ENCODE measurements around the gene MRPS7.

The MRPS7 gene

DNA sequence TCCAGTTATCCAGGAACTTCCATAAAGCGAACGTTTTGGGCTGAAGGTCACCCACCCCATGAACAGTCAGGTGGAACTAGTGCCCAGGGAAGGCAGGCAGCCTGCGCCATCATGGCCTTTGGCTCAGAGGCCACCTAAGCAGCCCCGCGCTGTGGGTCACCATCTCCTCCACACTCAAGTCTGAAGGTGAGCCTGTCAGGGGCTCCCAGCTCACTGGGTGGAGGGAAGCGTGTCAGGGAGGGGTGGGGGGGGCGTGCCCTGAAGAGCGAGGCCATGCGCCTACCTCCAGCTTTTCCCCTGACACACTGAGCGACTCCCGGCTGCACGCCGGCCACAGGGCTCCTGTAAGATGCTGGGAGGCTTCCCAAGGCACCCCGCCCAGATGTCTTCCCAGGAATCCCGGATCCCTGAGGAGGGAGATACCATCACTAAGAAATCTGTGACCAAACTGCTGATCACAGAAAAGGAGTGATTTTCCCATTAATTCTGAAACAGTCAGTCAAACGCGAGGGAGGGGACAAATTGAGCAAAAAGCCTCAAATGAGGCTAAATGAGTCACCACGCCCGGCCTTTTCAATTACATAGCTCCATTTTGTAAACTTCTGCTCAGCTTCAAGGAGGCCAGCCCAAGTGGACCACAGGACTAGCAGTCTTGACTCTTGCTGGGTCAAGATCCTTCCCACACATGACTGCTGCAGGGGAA, 54.0 kb downstream of the MRPS7 start:
- TF ChIP-seq CTCF (IDR thresholded peaks at IDR 0.05; ENCODE audit: insufficient read depth, low read depth, low read length, missing control alignments): no peak
- H3K4me3 ChIP-seq (ENCODE audit: low read length): no peak overlapping the region
- DNase-seq (ENCODE audit: low read depth): no peak
